PC-9 (cell line): ENCODE results near the gene POGZ.

ENCODE experiments used
- CTCF ChIP-seq: fragments of 200-600 bp; sonication (generic); conservative IDR thresholded peaks from 2 replicates; pipeline ENCODE4 v1.6.1; 2017; ENCODE audit warnings: mixed run types, antibody characterized with exemption, mild to moderate bottlenecking, moderate library complexity
- EZH2 ChIP-seq: fragments of 200-600 bp; sonication (generic); IDR thresholded peaks from 2 replicates; pipeline ENCODE4 v1.8.0; 2017; ENCODE audit warnings: antibody characterized with exemption, low read depth

DNA sequence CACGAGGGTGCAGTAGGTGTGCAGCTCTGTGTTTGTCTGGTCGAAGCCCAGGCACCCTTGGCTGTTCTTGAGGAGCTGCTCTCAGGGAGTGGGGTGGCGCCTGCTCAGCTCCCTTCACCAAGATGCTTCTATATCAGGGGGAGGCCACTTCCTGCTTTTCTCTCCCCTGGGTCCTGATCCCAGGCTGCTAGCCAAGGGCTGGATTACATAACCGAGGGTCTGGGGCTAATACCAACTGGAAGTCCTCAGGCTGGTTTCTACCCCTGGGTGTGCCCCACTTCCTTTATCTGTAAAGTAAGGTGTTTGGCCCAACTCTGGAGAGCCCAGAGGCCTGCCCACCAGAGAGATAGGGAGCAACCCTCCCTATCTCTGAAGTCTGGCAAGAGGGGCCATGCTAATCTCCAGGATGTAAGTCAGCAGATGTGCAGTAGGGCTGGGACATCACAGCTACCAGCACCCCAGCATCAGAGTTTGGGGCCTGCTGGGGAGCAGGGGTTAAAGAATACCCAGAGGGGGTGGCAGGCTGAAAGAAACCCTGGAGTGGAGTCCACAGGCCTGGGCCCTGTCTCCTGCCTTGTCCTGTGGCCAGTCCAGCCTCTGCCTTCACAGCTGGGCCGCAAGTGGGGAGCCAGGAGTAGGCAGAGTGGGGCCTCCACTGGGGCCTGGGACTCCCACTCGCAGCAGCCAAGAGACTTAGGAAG lies 88.9 kb downstream of the POGZ start:
- TF ChIP-seq CTCF (no peak), EZH2 (no peak)
